Osteoblast (primary cell): ENCODE measurements around the gene PHACTR2. TPM values are rescaled to one million over a fixed set of nuclear protein-coding genes. Genes with fewer than 3 reads are reported as not detected.

Experiments used
- DNase-seq: peaks from one replicate; pipeline ENCODE4 v3.0.0; 2011; ENCODE audit warnings: low spot score, mixed read lengths; ENCODE audit not compliant: insufficient read length; ENCODE audit errors: missing footprints
- H2AFZ ChIP-seq: 2 replicates; pipeline ENCODE4 v1.6.0; 2011; ENCODE audit warnings: mild to moderate bottlenecking, low read length
- H3K27ac ChIP-seq: 2 replicates; pipeline ENCODE4 v1.5.1; 2011; ENCODE audit warnings: mild to moderate bottlenecking, low read depth, low read length, moderate library complexity
- H3K27me3 ChIP-seq: 2 replicates; pipeline ENCODE4 v1.6.0; 2012; ENCODE audit warnings: mild to moderate bottlenecking, control low read depth, inconsistent platforms, low read length, moderate library complexity; ENCODE audit not compliant: insufficient read depth
- H3K36me3 ChIP-seq: 2 replicates; pipeline ENCODE4 v1.5.1; 2011; ENCODE audit warnings: mild to moderate bottlenecking, low read length, control low read depth, moderate library complexity; ENCODE audit not compliant: insufficient read depth
- H3K4me1 ChIP-seq: 2 replicates; pipeline ENCODE4 v1.5.1; 2011; ENCODE audit warnings: mild to moderate bottlenecking, low read length, control low read depth, moderate library complexity; ENCODE audit not compliant: insufficient read depth
- H3K4me2 ChIP-seq: 2 replicates; pipeline ENCODE4 v1.6.0; 2011; ENCODE audit warnings: mild to moderate bottlenecking, low read length; ENCODE audit not compliant: insufficient read depth
- H3K4me3 ChIP-seq: fragments of 200-600 bp; sonication (generic); 3 replicates; pipeline ENCODE4 v1.5.1; 2012; ENCODE audit warnings: mild to moderate bottlenecking, low read length, inconsistent platforms; ENCODE audit not compliant: insufficient read depth
- H3K79me2 ChIP-seq: 2 replicates; pipeline ENCODE4 v1.6.0; 2012; ENCODE audit warnings: mild to moderate bottlenecking, low read length, control low read depth, inconsistent platforms; ENCODE audit not compliant: insufficient read depth
- H3K9me3 ChIP-seq: 2 replicates; pipeline ENCODE4 v1.5.1; 2011; ENCODE audit warnings: low read depth, low read length, control low read depth
- H4K20me1 ChIP-seq: 2 replicates; pipeline ENCODE4 v1.6.0; 2012; ENCODE audit warnings: mild to moderate bottlenecking, low read length, control low read depth; ENCODE audit not compliant: insufficient read depth
- CTCF ChIP-seq: IDR thresholded peaks from 2 replicates; pipeline ENCODE4 v1.5.1; 2011; ENCODE audit warnings: mild to moderate bottlenecking, low read depth, low read length, moderate library complexity; ENCODE audit errors: extremely low read depth
- total RNA-seq: library from RNA; depleted of rRNA; stranded (reverse); fragments of >200 nt; gene quantifications from 2 replicates; pipeline ENCODE4 v1.2.3, GENCODE V29; 2012

PHACTR2 gene
- total RNA-seq, 1 donor, result 71.7 TPM

GRCh38 chr6:143857651-143858050, 179.9 kb downstream of the PHACTR2 start:
- no peaks in the 10 kb centered on the region for H3K27me3 ChIP-seq
- H3K4me2 ChIP-seq, result no peak overlapping the region
- no peaks in the 10 kb centered on the region for H3K9me3 ChIP-seq
- DNase-seq, result no peak
- no peak overlapping the region for H3K27ac ChIP-seq
- no peak overlapping the region for H2AFZ ChIP-seq
- H3K4me3 ChIP-seq, result no peak overlapping the region
- H3K36me3 ChIP-seq, result peaks cover 72% of the 10 kb centered on the region
- H3K79me2 ChIP-seq, result peaks cover 8% of the 10 kb centered on the region
- TF ChIP-seq CTCF, result no peak
- H3K4me1 ChIP-seq, result no peaks in the 10 kb centered on the region
- no peaks in the 10 kb centered on the region for H4K20me1 ChIP-seq

GRCh38 chr6:143859891-143860660, 182.3 kb downstream of the PHACTR2 start:
- DNase-seq, result no peak
- no peak overlapping the region for H2AFZ ChIP-seq
- H3K79me2 ChIP-seq, result peaks cover 4% of the 10 kb centered on the region
- H4K20me1 ChIP-seq, result no peaks in the 10 kb centered on the region
- no peaks in the 10 kb centered on the region for H3K27me3 ChIP-seq
- no peak for TF ChIP-seq CTCF
- H3K4me1 ChIP-seq, result no peaks in the 10 kb centered on the region
- no peaks in the 10 kb centered on the region for H3K9me3 ChIP-seq
- no peak overlapping the region for H3K27ac ChIP-seq
- H3K4me2 ChIP-seq, result no peak overlapping the region
- H3K4me3 ChIP-seq, result no peak overlapping the region
- H3K36me3 ChIP-seq, result peaks cover 90% of the 10 kb centered on the region

- Histone ChIP-seq H3K4me2 (no peak overlapping the region), H3K27ac (no peak overlapping the region), H4K20me1 (no peaks in the 10 kb centered on the region), H2AFZ (no peak overlapping the region), H3K36me3 (peaks cover 56% of the 10 kb centered on the region), H3K4me1 (no peaks in the 10 kb centered on the region), H3K79me2 (no peaks in the 10 kb centered on the region), H3K4me3 (no peak overlapping the region), H3K9me3 (no peaks in the 10 kb centered on the region), H3K27me3 (no peaks in the 10 kb centered on the region)
- no peak for DNase-seq
- no peak for TF ChIP-seq CTCF
Observed at GRCh38 chr6:143863771-143864170, 186.0 kb downstream of the PHACTR2 start.

GRCh38 chr6:143864234-143864633, 186.5 kb downstream of the PHACTR2 start, which contains the start of gene ZC2HC1B:
Gene ZC2HC1B, plus strand, starts transcription at chr6:143864474. Its CDS starts 66 bp downstream, at chr6:143864540.
- no peak within 1 kb of the TSS for H3K4me2 ChIP-seq
- H2AFZ ChIP-seq, result no peak within 1 kb of the TSS
- no peaks in the 10 kb centered on the region for H3K9me3 ChIP-seq
- peaks cover 52% of the 10 kb centered on the region for H3K36me3 ChIP-seq
- no peaks in the 10 kb centered on the region for H3K27me3 ChIP-seq
- TF ChIP-seq CTCF, result no peak
- no peak for DNase-seq
- H3K4me3 ChIP-seq, result no peak within 1 kb of the TSS
- H3K27ac ChIP-seq, result no peak within 1 kb of the TSS
- no peaks in the 10 kb centered on the region for H4K20me1 ChIP-seq
- no peaks in the 10 kb centered on the region for H3K4me1 ChIP-seq
- H3K79me2 ChIP-seq, result no peaks in the 10 kb centered on the region
